ENCODE data around the gene IGFN1.

Gene IGFN1

DNA sequence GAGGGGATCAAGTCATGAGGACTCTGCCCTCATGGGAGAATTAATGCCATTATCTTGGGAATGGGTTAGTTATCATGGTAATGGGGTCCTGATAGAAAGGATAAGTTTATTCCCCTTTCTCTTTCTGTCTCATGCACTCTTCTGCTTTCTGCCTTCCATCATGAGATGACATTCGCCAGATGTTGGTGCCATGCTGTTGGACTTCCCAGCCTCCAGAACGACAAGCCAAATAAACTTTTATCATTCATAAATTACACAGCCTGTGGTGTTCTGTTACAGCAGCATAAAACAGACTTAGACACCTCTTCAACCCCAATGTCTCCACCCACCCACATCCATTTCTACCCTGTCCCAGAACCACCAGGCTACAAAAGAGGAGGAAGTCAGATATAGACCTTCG is 11.9 kb upstream of the IGFN1 start:
- no peak for DNase-seq (ENCODE audit: low read depth)
- no peak overlapping the region for H3K4me3 ChIP-seq (ENCODE audit: low read depth, low read length)
- TF ChIP-seq, protein P1, sequence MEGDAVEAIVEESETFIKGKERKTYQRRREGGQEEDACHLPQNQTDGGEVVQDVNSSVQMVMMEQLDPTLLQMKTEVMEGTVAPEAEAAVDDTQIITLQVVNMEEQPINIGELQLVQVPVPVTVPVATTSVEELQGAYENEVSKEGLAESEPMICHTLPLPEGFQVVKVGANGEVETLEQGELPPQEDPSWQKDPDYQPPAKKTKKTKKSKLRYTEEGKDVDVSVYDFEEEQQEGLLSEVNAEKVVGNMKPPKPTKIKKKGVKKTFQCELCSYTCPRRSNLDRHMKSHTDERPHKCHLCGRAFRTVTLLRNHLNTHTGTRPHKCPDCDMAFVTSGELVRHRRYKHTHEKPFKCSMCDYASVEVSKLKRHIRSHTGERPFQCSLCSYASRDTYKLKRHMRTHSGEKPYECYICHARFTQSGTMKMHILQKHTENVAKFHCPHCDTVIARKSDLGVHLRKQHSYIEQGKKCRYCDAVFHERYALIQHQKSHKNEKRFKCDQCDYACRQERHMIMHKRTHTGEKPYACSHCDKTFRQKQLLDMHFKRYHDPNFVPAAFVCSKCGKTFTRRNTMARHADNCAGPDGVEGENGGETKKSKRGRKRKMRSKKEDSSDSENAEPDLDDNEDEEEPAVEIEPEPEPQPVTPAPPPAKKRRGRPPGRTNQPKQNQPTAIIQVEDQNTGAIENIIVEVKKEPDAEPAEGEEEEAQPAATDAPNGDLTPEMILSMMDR (conservative IDR thresholded peaks at IDR 0.05; ENCODE audit: low read depth, low read length): no peak

DNA sequence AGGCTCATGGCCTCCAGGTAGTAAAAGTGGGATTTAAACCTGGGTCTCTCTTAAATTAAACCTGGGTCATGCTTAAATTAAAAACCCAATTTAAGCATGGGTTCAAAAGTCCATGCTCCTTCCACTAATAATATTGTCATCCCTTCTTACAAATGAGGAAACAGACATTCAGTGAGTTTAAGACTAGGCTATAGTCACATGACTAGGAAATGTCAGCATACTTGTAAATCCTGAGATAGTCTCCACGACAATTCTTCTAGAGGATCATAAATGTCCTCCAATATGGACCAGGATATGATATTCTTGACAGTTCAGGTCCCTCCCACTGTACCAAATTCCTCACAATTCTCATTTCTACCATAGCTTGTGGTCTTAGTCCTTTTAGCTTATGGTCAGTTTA is 10.5 kb upstream of the IGFN1 start:
- TF ChIP-seq, protein P1 (conservative IDR thresholded peaks at IDR 0.05; ENCODE audit: low read depth, low read length): no peak
- H3K4me3 ChIP-seq (ENCODE audit: low read depth, low read length): no peak overlapping the region
- no peak for DNase-seq (ENCODE audit: low read depth)

DNA sequence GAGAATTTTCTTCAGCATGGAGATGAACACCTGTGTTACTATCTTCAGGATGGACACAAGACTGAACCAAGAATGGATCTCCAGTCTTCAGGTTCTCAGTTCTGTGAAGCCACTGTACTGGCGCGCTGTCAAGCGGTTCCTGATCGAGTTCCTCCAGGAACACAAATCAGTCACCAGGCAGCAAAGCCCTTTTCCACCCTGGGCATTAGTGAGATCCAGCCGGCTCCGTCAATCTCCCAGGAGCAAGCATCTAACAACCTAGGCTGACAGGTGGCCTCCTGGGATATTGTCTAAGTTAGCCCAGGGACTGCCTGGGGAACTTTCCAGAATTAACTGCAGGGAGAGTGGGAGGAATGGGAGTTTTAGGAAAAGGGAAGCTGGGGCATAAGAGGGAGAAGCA is 9.7 kb upstream of the IGFN1 start:
- DNase-seq (ENCODE audit: low read depth): no peak
- TF ChIP-seq, protein P1 (conservative IDR thresholded peaks at IDR 0.05; ENCODE audit: low read depth, low read length): no peak
- H3K4me3 ChIP-seq (ENCODE audit: low read depth, low read length): no peak overlapping the region

DNA sequence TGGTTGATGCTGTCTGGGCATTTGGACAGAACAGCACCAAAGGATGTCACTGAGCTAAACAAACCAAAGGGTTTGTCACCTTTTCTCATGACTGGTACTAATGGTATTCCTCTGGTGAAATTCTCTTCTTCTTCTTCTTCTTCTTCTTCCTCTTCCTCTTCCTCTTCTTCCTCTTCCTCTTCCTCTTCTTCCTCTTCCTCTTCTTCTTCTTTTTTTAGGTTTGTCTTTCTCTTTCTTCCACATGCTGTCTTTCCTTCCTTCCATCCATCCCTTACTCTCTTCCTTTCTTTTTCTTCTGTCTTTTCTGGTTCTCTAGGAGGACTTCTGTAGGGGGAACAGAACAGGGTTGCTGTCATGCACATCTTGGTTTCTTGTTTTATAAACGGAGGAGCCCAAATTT is 9.3 kb upstream of the IGFN1 start:
- TF ChIP-seq, protein P1 (conservative IDR thresholded peaks at IDR 0.05; ENCODE audit: low read depth, low read length): no peak

DNA sequence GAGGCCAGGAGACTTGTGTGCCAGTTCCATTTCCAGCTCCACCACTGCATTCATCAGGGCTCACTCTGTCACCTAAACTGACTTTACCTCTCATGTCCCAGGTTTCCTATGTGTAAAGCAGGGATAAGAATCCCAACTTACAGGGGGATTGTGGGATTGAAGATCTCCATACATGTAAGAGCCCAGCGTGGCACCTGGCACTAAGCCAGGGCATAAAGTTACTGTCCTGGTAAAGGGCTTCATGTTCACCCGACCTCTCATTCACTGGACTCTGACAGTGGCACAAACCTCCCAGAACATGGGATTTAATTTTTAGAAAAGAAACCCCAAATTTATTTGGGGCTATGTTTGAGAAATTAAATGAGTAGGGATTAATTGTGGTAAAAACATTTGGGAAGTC is 8.9 kb upstream of the IGFN1 start:
- H3K4me3 ChIP-seq (ENCODE audit: low read depth, low read length): no peak overlapping the region
- no peak for DNase-seq (ENCODE audit: low read depth)
- TF ChIP-seq, protein P1 (conservative IDR thresholded peaks at IDR 0.05; ENCODE audit: low read depth, low read length): no peak

More for the DNA sequence above, 9.3 kb upstream of the IGFN1 start:
- H3K4me3 ChIP-seq (ENCODE audit: low read depth, low read length): no peak overlapping the region
- no peak for DNase-seq (ENCODE audit: low read depth)

DNA sequence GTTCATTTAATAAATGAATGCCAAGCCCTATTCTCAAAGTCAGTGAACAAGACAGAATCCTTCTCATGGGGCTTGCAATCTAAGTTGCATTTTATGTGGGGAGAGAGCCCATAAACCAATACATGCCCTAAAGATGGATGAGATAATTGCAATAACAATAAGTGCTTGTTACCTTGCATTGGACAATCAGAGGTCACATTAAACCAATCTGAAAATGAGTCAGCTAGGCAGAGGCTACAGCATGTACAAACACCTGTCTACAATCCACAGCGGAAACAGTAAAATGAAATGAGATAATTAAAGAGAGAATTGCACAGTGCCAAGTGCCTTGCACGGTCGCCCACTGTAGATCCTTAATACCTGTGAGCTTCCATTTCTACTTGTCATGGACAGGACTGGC is 7.4 kb upstream of the IGFN1 start:
- TF ChIP-seq, protein P1 (conservative IDR thresholded peaks at IDR 0.05; ENCODE audit: low read depth, low read length): no peak
- no peak for DNase-seq (ENCODE audit: low read depth)
- no peak overlapping the region for H3K4me3 ChIP-seq (ENCODE audit: low read depth, low read length)

DNA sequence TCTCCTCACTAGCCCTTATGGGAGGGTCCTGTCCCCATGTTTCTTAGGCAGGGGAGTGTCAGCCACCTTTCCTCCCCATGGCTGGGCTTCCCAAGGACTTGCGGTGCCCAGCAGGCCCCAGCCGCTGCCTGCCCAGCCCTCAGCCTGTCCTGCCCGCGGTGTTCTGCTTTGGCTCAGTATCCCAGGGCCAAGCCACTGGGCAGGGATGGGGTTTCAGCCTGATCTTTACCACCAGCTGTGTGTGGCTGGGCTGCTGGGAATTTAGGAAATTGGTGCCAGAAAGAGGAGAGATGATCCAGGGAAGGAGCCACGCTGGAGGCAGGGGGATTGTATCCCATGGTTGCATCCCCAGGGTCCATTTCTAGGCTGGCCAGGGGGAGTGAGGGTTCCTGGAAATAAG is 6.9 kb upstream of the IGFN1 start:
- no peak for DNase-seq (ENCODE audit: low read depth)
- TF ChIP-seq, protein P1 (conservative IDR thresholded peaks at IDR 0.05; ENCODE audit: low read depth, low read length): no peak
- H3K4me3 ChIP-seq (ENCODE audit: low read depth, low read length): no peak overlapping the region

All from choroid plexus epithelial cell (primary cell).